HCT116 (cell line): ENCODE measurements around the gene MECP2. TPM values are rescaled to one million over a fixed set of nuclear protein-coding genes. Genes with fewer than 3 reads are reported as not detected.

ENCODE experiments used
- ATAC-seq: fragments of 200-7000 bp; cut with Tn5 transposase; 2 replicates; pipeline ENCODE4 v1.9.1; 2020; ENCODE audit warnings: mild to moderate bottlenecking, moderate library complexity
- BruUV-seq: library from RNA; stranded (reverse); fragments of 400-500 nt; replicated peaks from 2 replicates; lab custom pipeline; 2021; lab: Mats Ljungman, UMichigan
- CTCF ChIA-PET: fragments of 300-600 bp; sonication (Branson Sonifier 250); formaldehyde crosslinking; loops from one replicate; lab custom pipeline; 2021; ENCODE audit warnings: antibody characterized with exemption; lab: Charles Lee
- POLR2A ChIA-PET: fragments of 300-600, 350-600 bp; sonication (Branson Sonifier 250); formaldehyde crosslinking; loops from one replicate; lab custom pipeline; 2021; ENCODE audit warnings: antibody characterized with exemption; lab: Charles Lee
- RAD21 ChIA-PET, 2 experiments: fragments of 300-600 bp; sonication (Branson Sonifier 250); formaldehyde crosslinking; loops; one replicate each; lab custom pipeline; 2023; ENCODE audit warnings: low total read pairs in 2 of 2; ENCODE audit not compliant: uncharacterized antibody in 2 of 2, unreplicated experiment in 2 of 2, low non-redundant PET in 1 of 2; lab: Charles Lee
- DNase-seq: peaks from one replicate; pipeline ENCODE4 v3.0.0-alpha.2; 2010; ENCODE audit warnings: low read depth, low spot score
- H2AFZ ChIP-seq: fragments of 200-600 bp; shearing (Covaris generic), sonication (generic); 2 replicates; pipeline ENCODE4 v1.6.1; 2017; ENCODE audit warnings: low read depth, mixed run types, mixed read lengths, antibody characterized with exemption, low read length; ENCODE audit not compliant: poor library complexity, severe bottlenecking
- H3K27ac ChIP-seq: 2 replicates; pipeline ENCODE4 v1.5.1; 2012; ENCODE audit warnings: low read depth, low read length
- H3K27me3 ChIP-seq: fragments of 200-600 bp; sonication (generic); 2 replicates; pipeline ENCODE4 v1.6.1; 2016; ENCODE audit warnings: mixed run types, low read length, mixed read lengths; ENCODE audit not compliant: insufficient read depth
- H3K36me3 ChIP-seq, 2 experiments: fragments of 200-500 bp in 1 of 2; fragments of 200-600 bp in 1 of 2; sonication (Bioruptor generic) in 1 of 2; sonication (generic) in 1 of 2; 2 replicates each; pipeline versions ENCODE4 v1.5.1 to v1.6.1; 2014 to 2016; ENCODE audit warnings: low read length in 2 of 2, inconsistent platforms in 1 of 2, mixed read lengths in 1 of 2, mixed run types in 1 of 2; ENCODE audit not compliant: insufficient read depth in 2 of 2, control insufficient read depth in 1 of 2
- H3K4me1 ChIP-seq, 2 experiments: fragments of 200-600 bp in 1 of 2; sonication (generic) in 1 of 2; 2 replicates each; pipeline versions ENCODE4 v1.5.1 to v1.6.1; 2012 to 2017; ENCODE audit warnings: low read length in 2 of 2, inconsistent platforms in 1 of 2, mild to moderate bottlenecking in 1 of 2, mixed read lengths in 1 of 2, mixed run types in 1 of 2, moderate library complexity in 1 of 2; ENCODE audit not compliant: insufficient read depth in 2 of 2, control insufficient read depth in 1 of 2
- H3K4me2 ChIP-seq: fragments of 200-600 bp; sonication (generic); 2 replicates; pipeline ENCODE4 v1.6.1; 2017; ENCODE audit warnings: mixed run types, low read length, mixed read lengths
- H3K4me3 ChIP-seq, 2 experiments: fragments of 200-600 bp in 1 of 2; sonication (generic) in 1 of 2; replicated peaks in 1 of 2; 2 replicates each; pipeline ENCODE4 v1.5.1; 2011 to 2016; ENCODE audit warnings: low read length in 2 of 2, control low read depth in 1 of 2, low read depth in 1 of 2, mild to moderate bottlenecking in 1 of 2, mixed read lengths in 1 of 2, mixed run types in 1 of 2
- H3K79me2 ChIP-seq: fragments of 200-600 bp; sonication (generic); 2 replicates; pipeline ENCODE4 v1.6.1; 2017; ENCODE audit warnings: mild to moderate bottlenecking, mixed run types, low read length, moderate library complexity, mixed read lengths; ENCODE audit not compliant: insufficient read depth
- H3K9ac ChIP-seq: fragments of 200-600 bp; sonication (generic); 2 replicates; pipeline ENCODE4 v1.6.1; 2016; ENCODE audit warnings: low read length, mixed read lengths
- H3K9me2 ChIP-seq: fragments of 200-600 bp; sonication (generic), shearing (Covaris generic); 2 replicates; pipeline ENCODE4 v1.6.1; 2017; ENCODE audit warnings: mixed run types, mild to moderate bottlenecking, moderate library complexity; ENCODE audit not compliant: insufficient read depth
- H3K9me3 ChIP-seq, 2 experiments: fragments of 200-500 bp in 1 of 2; fragments of 200-600 bp in 1 of 2; sonication (Bioruptor generic) in 1 of 2; sonication (generic) in 1 of 2; 2 replicates each; pipeline ENCODE4 v1.6.1; 2014 to 2017; ENCODE audit warnings: low read length in 2 of 2, mixed read lengths in 2 of 2, inconsistent platforms in 1 of 2, low read depth in 1 of 2, mild to moderate bottlenecking in 1 of 2, mixed run types in 1 of 2, moderate library complexity in 1 of 2; ENCODE audit not compliant: control insufficient read depth in 1 of 2, insufficient read depth in 1 of 2
- H4K20me1 ChIP-seq: fragments of 200-600 bp; sonication (generic), shearing (Covaris generic); 2 replicates; pipeline ENCODE4 v1.6.1; 2017; ENCODE audit warnings: mixed run types, mild to moderate bottlenecking, moderate library complexity; ENCODE audit not compliant: insufficient read depth
- CEBPB ChIP-seq: IDR thresholded peaks from 2 replicates; pipeline ENCODE4 v1.6.1; 2012; ENCODE audit warnings: low read depth
- ELF1 ChIP-seq: IDR thresholded peaks from 2 replicates; pipeline ENCODE4 v1.6.1; 2012; ENCODE audit warnings: low read depth, borderline replicate concordance
- EZH2 ChIP-seq: fragments of 200-600 bp; sonication (generic); IDR thresholded peaks from 2 replicates; pipeline ENCODE4 v1.6.1; 2017; ENCODE audit warnings: antibody characterized with exemption, mixed run types
- FOSL1 ChIP-seq: IDR thresholded peaks from 2 replicates; pipeline ENCODE4 v1.6.1; 2012; ENCODE audit warnings: low read depth
- JUND ChIP-seq: IDR thresholded peaks from 2 replicates; pipeline ENCODE4 v1.6.1; 2012
- SP1 ChIP-seq: IDR thresholded peaks from 2 replicates; pipeline ENCODE4 v1.6.1; 2012; ENCODE audit warnings: low read depth
- intact Hi-C: fragments of 100-400 bp; cut with micrococcal nuclease; formaldehyde crosslinking; loops from 2 replicates; pipeline ENCODE4 v1.10.0; 2022
- total RNA-seq: library from RNA; stranded (reverse); gene quantifications from one replicate; pipeline ENCODE4 v1.2.1, GENCODE V29; 2021; ENCODE audit not compliant: unreplicated experiment
- TF ChIP-seq, protein P1 (sequence below): IDR thresholded peaks from 2 replicates; pipeline ENCODE4 v1.6.1; 2012
- TF ChIP-seq, protein P2 (sequence below), 3 experiments: fragments of 200-600 bp in 1 of 3; sonication (generic) in 1 of 3; IDR thresholded peaks in 2 of 3; conservative IDR thresholded peaks in 1 of 3; 2 replicates each; pipeline ENCODE4 v1.5.1; 2012 to 2017; ENCODE audit warnings: low read depth in 2 of 3, low read length in 2 of 3, antibody characterized with exemption in 1 of 3, borderline replicate concordance in 1 of 3, control low read depth in 1 of 3, mild to moderate bottlenecking in 1 of 3, mixed read lengths in 1 of 3, mixed run types in 1 of 3, moderate library complexity in 1 of 3; ENCODE audit not compliant: insufficient read depth in 1 of 3
- TF ChIP-seq, protein P3 (sequence below): IDR thresholded peaks from 2 replicates; pipeline ENCODE4 v1.6.1; 2012; ENCODE audit warnings: low read depth

MECP2 gene
- total RNA-seq, 1 experiment from 2014 or later = 32.4 TPM

DNA sequence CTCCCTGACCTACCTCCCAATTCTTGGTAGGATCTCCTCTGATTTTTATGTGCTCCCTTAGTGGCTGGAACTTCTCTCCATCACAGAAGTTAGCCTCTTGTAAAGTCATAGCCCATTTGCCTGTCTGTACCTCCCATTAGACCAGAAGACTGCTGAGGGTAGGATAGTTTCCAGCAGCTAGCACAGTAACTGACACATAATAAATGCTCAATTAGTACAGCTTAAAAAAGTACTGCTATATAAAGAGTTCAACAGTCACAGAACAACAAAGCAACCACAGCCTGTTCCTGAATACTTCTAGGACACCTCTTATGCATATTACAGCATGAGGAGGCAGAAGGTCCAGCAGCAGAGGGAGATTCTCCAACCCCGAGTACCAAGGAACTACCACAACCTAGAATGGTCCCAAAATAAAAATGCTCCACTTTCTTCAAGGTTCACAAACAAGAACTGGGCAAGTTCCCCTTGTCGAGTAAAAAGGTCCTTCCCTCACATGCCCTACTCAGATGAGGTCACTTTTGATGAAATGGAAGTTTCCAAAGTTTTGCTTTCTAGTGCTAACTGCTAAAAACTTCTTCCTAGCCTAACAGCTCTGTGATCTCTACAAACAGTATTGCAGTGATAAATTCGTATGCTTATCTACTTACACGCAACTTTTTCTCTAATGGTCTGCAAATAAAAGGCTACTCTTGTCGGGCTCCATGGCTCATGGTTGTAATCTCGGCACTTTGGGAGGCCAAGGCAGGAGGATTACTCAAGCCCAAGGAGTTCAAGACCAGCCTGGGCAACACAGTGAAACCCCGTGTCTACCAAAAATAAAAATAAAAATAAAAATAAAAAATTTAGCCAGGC lies 12.8 kb downstream of the MECP2 start:
- Histone ChIP-seq H3K4me3 (no peak overlapping the region), H3K9me2 (no peaks in the 10 kb centered on the region), H3K27ac (no peak overlapping the region), H3K79me2 (peaks cover 67% of the 10 kb centered on the region), H3K36me3 (no peaks in the 10 kb centered on the region), H2AFZ (no peak overlapping the region), H3K27me3 (no peaks in the 10 kb centered on the region), H3K4me1 (peaks cover 7 to 21% of the 10 kb centered on the region in 2 experiments), H4K20me1 (0 out of 2 replicates have a peak, but pooled peaks cover 4% of the 10 kb centered on the region), H3K4me2 (no peak overlapping the region), H3K9ac (no peak overlapping the region), H3K9me3 (no peaks in the 10 kb centered on the region)
- no TSS peak for BruUV-seq
- ATAC-seq = no peak
- POLR2A ChIA-PET = no interaction called here
- DNase-seq = no peak
- TF ChIP-seq CEBPB (no peak), FOSL1 (no peak), ELF1 (no peak), JUND (no peak), EZH2 (no peak), SP1 (no peak)
- TF ChIP-seq, protein P1, sequence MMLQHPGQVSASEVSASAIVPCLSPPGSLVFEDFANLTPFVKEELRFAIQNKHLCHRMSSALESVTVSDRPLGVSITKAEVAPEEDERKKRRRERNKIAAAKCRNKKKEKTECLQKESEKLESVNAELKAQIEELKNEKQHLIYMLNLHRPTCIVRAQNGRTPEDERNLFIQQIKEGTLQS = no peak
- TF ChIP-seq, protein P2, sequence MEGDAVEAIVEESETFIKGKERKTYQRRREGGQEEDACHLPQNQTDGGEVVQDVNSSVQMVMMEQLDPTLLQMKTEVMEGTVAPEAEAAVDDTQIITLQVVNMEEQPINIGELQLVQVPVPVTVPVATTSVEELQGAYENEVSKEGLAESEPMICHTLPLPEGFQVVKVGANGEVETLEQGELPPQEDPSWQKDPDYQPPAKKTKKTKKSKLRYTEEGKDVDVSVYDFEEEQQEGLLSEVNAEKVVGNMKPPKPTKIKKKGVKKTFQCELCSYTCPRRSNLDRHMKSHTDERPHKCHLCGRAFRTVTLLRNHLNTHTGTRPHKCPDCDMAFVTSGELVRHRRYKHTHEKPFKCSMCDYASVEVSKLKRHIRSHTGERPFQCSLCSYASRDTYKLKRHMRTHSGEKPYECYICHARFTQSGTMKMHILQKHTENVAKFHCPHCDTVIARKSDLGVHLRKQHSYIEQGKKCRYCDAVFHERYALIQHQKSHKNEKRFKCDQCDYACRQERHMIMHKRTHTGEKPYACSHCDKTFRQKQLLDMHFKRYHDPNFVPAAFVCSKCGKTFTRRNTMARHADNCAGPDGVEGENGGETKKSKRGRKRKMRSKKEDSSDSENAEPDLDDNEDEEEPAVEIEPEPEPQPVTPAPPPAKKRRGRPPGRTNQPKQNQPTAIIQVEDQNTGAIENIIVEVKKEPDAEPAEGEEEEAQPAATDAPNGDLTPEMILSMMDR (IDR thresholded peaks at IDR 0.05 in 2 of 3, conservative IDR thresholded peaks at IDR 0.05 in 1 of 3; ENCODE audit: borderline replicate concordance in 1 of 3, insufficient read depth in 1 of 3, low read depth in 2 of 3, low read length in 2 of 3) = no peak
- TF ChIP-seq, protein P3, sequence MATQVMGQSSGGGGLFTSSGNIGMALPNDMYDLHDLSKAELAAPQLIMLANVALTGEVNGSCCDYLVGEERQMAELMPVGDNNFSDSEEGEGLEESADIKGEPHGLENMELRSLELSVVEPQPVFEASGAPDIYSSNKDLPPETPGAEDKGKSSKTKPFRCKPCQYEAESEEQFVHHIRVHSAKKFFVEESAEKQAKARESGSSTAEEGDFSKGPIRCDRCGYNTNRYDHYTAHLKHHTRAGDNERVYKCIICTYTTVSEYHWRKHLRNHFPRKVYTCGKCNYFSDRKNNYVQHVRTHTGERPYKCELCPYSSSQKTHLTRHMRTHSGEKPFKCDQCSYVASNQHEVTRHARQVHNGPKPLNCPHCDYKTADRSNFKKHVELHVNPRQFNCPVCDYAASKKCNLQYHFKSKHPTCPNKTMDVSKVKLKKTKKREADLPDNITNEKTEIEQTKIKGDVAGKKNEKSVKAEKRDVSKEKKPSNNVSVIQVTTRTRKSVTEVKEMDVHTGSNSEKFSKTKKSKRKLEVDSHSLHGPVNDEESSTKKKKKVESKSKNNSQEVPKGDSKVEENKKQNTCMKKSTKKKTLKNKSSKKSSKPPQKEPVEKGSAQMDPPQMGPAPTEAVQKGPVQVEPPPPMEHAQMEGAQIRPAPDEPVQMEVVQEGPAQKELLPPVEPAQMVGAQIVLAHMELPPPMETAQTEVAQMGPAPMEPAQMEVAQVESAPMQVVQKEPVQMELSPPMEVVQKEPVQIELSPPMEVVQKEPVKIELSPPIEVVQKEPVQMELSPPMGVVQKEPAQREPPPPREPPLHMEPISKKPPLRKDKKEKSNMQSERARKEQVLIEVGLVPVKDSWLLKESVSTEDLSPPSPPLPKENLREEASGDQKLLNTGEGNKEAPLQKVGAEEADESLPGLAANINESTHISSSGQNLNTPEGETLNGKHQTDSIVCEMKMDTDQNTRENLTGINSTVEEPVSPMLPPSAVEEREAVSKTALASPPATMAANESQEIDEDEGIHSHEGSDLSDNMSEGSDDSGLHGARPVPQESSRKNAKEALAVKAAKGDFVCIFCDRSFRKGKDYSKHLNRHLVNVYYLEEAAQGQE = no peak
- CTCF ChIA-PET = no interaction called here
- intact Hi-C loops = no loop called here
- RAD21 ChIA-PET = no interaction called here
